Smooth muscle cell (in vitro differentiated cells): ENCODE data around the gene TACR2. TPM values are rescaled to one million over a fixed set of nuclear protein-coding genes. Genes with fewer than 3 reads are reported as not detected.

Source experiments
- DNase-seq: peaks from one replicate; lab custom pipeline; 2025; ENCODE audit not compliant: unreplicated experiment; lab: John Stamatoyannopoulos, UW
- H2AFZ ChIP-seq: fragments of 200-600 bp; sonication (generic); 2 replicates; pipeline ENCODE4 v1.6.0; 2016; ENCODE audit warnings: antibody characterized with exemption, low read depth, mild to moderate bottlenecking
- H3F3A ChIP-seq: fragments of 200-600 bp; sonication (generic); 2 replicates; pipeline ENCODE4 v1.6.0; 2017; ENCODE audit warnings: antibody characterized with exemption, low read depth
- H3K27ac ChIP-seq: fragments of 200-600 bp; sonication (generic); 2 replicates; pipeline ENCODE4 v1.5.1; 2016; ENCODE audit warnings: low read depth, mild to moderate bottlenecking
- H3K27me3 ChIP-seq: fragments of 200-600 bp; sonication (generic); 2 replicates; pipeline ENCODE4 v1.6.1; 2016; ENCODE audit warnings: low read depth, mild to moderate bottlenecking
- H3K36me3 ChIP-seq: fragments of 200-600 bp; sonication (generic); 2 replicates; pipeline ENCODE4 v1.5.1; 2016; ENCODE audit warnings: low read depth
- H3K4me1 ChIP-seq: fragments of 200-600 bp; sonication (generic); 2 replicates; pipeline ENCODE4 v1.5.1; 2016; ENCODE audit warnings: low read depth
- H3K4me2 ChIP-seq: fragments of 200-600 bp; sonication (generic); 2 replicates; pipeline ENCODE4 v1.6.0; 2016; ENCODE audit warnings: mild to moderate bottlenecking
- H3K4me3 ChIP-seq: fragments of 200-600 bp; sonication (generic); 2 replicates; pipeline ENCODE4 v1.5.1; 2016; ENCODE audit warnings: mild to moderate bottlenecking
- H3K79me2 ChIP-seq: fragments of 200-600 bp; sonication (generic); 2 replicates; pipeline ENCODE4 v1.6.0; 2016; ENCODE audit warnings: low read depth, mild to moderate bottlenecking
- H3K9ac ChIP-seq: fragments of 200-600 bp; sonication (generic); 2 replicates; pipeline ENCODE4 v1.6.0; 2016; ENCODE audit warnings: low read depth
- H3K9me3 ChIP-seq: fragments of 200-600 bp; sonication (generic); replicated peaks from 2 replicates; pipeline ENCODE4 v1.5.1; 2016; ENCODE audit warnings: low read depth
- H4K20me1 ChIP-seq: fragments of 200-600 bp; sonication (generic); 2 replicates; pipeline ENCODE4 v1.6.0; 2016; ENCODE audit warnings: low read depth
- WGBS: methylation state at CpG from one replicate; pipeline ENCODE4 v1.1.7; 2016; ENCODE audit warnings: low lambda C conversion rate; 5-methylcytosine and 5-hydroxymethylcytosine counted together
- polyA plus RNA-seq: library from polyadenylated mRNA; unstranded; fragments of >200 nt; fragmentation: Nextera tagmentation; extraction: Ambion mirVana; gene quantifications from 2 replicates; pipeline ENCODE4 v1.2.1, GENCODE V29; 2016
- total RNA-seq: library from RNA; depleted of rRNA; stranded (reverse); fragments of >200 nt; gene quantifications from 2 replicates; pipeline ENCODE4 v1.2.3, GENCODE V29; 2014
- TF ChIP-seq, protein P1 (sequence below): fragments of 200-600 bp; sonication (generic); IDR thresholded peaks from 2 replicates; pipeline ENCODE4 v1.5.1; 2017; ENCODE audit warnings: borderline replicate concordance, mild to moderate bottlenecking, antibody characterized with exemption; ENCODE audit not compliant: insufficient read depth, poor library complexity, severe bottlenecking

The TACR2 gene
- total and polyA plus RNA-seq, 2 experiments from 2014 or later, result 0.13 TPM; not detected in 1

DNA sequence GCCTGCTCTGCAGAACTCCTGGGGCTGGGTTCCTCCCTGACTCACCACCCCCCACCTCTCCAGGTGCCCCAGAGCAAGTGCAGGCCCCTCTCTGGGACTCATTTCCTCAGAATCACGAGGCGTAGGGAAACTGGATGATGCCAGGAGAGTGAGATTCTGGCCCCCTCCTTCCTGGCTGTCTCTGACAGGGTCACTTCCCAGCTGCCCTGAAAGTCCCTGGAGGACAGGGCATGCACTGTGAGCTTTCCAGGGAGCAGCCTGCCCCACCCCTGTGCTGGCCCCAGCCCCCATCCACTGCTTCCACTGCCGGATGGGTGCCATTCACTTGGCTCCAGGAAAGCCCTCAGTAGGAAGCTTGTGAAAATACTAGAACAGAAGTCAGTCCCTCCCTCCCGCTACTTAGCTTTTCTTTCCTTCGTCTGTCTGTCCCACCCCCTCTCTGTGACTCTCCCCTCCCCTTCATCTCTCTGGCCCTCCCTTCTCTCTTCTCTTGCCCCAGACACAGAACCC, 10.4 kb downstream of the TACR2 start:
- H3K9ac ChIP-seq, result no peak overlapping the region

DNA sequence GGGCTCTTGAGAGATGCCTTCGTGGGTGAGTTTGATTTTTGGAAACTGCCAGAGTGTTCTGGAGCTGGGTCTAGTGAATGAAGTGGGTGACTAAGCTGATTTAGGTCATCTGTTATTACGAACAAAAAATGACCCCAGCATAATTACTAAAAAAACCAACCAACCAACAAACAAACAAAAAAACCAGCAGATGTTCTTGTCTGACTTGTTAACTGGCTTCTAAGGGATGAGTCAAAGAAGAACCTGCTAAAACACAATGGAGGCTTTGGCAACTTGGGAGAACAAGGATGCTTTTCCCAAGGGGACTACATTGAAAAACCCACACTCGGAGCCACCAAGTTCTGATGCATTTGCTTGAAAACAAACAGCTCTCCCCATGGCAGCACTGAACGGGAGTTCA, 11.5 kb downstream of the TACR2 start:
- TF ChIP-seq, protein P1, sequence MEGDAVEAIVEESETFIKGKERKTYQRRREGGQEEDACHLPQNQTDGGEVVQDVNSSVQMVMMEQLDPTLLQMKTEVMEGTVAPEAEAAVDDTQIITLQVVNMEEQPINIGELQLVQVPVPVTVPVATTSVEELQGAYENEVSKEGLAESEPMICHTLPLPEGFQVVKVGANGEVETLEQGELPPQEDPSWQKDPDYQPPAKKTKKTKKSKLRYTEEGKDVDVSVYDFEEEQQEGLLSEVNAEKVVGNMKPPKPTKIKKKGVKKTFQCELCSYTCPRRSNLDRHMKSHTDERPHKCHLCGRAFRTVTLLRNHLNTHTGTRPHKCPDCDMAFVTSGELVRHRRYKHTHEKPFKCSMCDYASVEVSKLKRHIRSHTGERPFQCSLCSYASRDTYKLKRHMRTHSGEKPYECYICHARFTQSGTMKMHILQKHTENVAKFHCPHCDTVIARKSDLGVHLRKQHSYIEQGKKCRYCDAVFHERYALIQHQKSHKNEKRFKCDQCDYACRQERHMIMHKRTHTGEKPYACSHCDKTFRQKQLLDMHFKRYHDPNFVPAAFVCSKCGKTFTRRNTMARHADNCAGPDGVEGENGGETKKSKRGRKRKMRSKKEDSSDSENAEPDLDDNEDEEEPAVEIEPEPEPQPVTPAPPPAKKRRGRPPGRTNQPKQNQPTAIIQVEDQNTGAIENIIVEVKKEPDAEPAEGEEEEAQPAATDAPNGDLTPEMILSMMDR, result no peak
- Histone ChIP-seq H3K4me2 (no peak overlapping the region), H3K9ac (no peak overlapping the region), H4K20me1 (no peaks in the 10 kb centered on the region), H3K27ac (peak overlapping the region; percentile 42), H3K4me3 (no peak overlapping the region), H3K4me1 (no peaks in the 10 kb centered on the region), H3K36me3 (no peaks in the 10 kb centered on the region), H3K9me3 (no peaks in the 10 kb centered on the region), H2AFZ (no peak overlapping the region), H3K27me3 (no peaks in the 10 kb centered on the region), H3K79me2 (no peaks in the 10 kb centered on the region), H3F3A (peaks cover 32% of the 10 kb centered on the region)
- 71% methylated on average over 4 of the region's 4 CpGs for WGBS
- DNase-seq, result no peak

More for the DNA sequence above, 10.4 kb downstream of the TACR2 start:
- H3K27me3 ChIP-seq, result no peaks in the 10 kb centered on the region
- H3K4me3 ChIP-seq, result no peak overlapping the region
- 28% methylated on average over 5 of the region's 5 CpGs for WGBS
- H4K20me1 ChIP-seq, result no peaks in the 10 kb centered on the region
- TF ChIP-seq, protein P1, result no peak
- H3K36me3 ChIP-seq, result no peaks in the 10 kb centered on the region
- no peak overlapping the region for H3K4me2 ChIP-seq
- no peaks in the 10 kb centered on the region for H3K9me3 ChIP-seq
- H2AFZ ChIP-seq, result no peak overlapping the region
- no peaks in the 10 kb centered on the region for H3K4me1 ChIP-seq
- no peaks in the 10 kb centered on the region for H3K79me2 ChIP-seq
- peaks cover 41% of the 10 kb centered on the region for H3F3A ChIP-seq
- peak overlapping the region; percentile 48 for H3K27ac ChIP-seq
- DNase-seq, result no peak

DNA sequence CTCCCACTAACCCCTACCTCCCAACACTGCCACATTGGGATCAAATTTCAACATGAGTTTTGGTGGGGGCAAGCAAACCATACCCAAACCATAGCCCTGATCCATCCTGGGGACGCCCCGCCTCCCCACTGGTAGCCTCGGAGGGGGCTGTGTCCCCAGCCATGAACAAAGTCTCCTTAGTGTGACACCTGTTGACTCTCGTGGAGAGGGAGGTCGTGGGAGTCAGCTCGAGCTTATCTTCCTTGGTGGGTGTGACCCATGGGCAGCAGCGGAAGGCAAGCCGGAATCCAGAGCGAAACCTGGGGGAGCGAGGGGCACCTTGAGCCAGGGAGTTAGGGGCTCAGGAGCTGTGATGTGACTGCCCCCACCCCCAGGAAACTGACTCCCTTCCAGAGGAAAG, 11.9 kb downstream of the TACR2 start:
- WGBS, result 93% methylated on average over 10 of the region's 10 CpGs
- no peaks in the 10 kb centered on the region for H3K4me1 ChIP-seq

DNA sequence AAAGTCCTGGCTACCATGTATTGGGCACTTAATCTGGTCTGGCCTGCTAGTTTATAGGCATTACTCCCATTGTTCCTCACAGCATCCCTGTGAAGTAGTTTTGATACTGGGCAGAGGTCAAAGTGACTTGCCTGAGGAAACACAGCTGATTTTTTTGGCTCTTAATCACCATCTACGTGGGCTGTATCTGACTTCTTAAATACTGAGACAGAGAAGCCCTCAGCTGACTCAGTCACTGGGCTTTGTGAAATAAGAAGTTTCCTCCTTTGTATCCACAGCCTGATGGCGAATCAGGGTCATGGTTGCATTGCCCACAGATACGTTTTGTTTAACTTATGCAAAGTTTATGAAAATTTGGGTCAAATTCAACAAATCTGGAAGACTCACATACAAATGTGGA, 13.2 kb downstream of the TACR2 start:
- TF ChIP-seq, protein P1, result no peak
- peak overlapping the region; percentile 47 for H3K27ac ChIP-seq

More for the DNA sequence above, 11.9 kb downstream of the TACR2 start:
- no peak overlapping the region for H3K9ac ChIP-seq
- H4K20me1 ChIP-seq, result no peaks in the 10 kb centered on the region
- H3K4me2 ChIP-seq, result no peak overlapping the region
- H2AFZ ChIP-seq, result no peak overlapping the region
- H3K27ac ChIP-seq, result peak overlapping the region; percentile 42
- no peaks in the 10 kb centered on the region for H3K27me3 ChIP-seq
- H3K36me3 ChIP-seq, result no peaks in the 10 kb centered on the region
- TF ChIP-seq, protein P1, result no peak
- no peaks in the 10 kb centered on the region for H3K9me3 ChIP-seq
- H3K4me3 ChIP-seq, result no peak overlapping the region
- H3K79me2 ChIP-seq, result no peaks in the 10 kb centered on the region
- peaks cover 27% of the 10 kb centered on the region for H3F3A ChIP-seq
- DNase-seq, result no peak

More for the DNA sequence above, 13.2 kb downstream of the TACR2 start:
- Histone ChIP-seq H3K36me3 (no peaks in the 10 kb centered on the region), H3K9ac (no peak overlapping the region), H3K27me3 (no peaks in the 10 kb centered on the region), H2AFZ (no peak overlapping the region), H3F3A (peaks cover 20% of the 10 kb centered on the region), H3K9me3 (no peaks in the 10 kb centered on the region), H3K79me2 (no peaks in the 10 kb centered on the region), H4K20me1 (peaks cover 3% of the 10 kb centered on the region), H3K4me3 (no peak overlapping the region), H3K4me2 (peak overlapping the region; percentile 16), H3K4me1 (no peaks in the 10 kb centered on the region)
- DNase-seq, result no peak
- WGBS, result 52% methylated on average over 3 of the region's 3 CpGs
